ENCODE data around the gene SYT17. TPM values are rescaled to one million over a fixed set of nuclear protein-coding genes. Genes with fewer than 3 reads are reported as not detected.

Gene SYT17
- total RNA-seq, 4 donors from 2014 or later: 0.29 to 4.4 (median 2.2) TPM

DNA sequence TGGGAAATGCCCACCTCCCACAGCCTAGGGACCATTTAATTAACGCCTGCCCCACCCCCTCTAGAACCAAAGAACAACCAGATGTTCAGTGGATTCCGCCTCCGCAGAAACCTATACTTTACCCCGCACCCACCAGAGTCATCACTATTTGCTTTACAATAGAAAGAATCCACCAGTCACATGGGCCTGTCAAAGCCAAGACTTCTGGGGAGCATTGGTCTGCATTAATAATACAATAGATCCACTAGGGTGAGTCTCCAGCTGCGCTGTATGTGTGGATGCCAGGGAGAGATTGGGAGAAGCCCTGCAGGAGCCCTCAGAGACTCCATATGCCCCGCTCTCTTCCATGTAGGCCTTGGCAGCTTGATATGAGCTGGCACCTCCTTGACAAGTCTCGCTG is 148.8 kb downstream of the SYT17 start:
- intact Hi-C loops (cut with DNase I; ENCODE audit: low total_unique reads): no loop called here
- no peaks in the 10 kb centered on the region for H3K36me3 ChIP-seq
- no peaks in the 10 kb centered on the region for H3K4me1 ChIP-seq
- no peak overlapping the region for H3K27ac ChIP-seq
- DNase-seq: no peak
- H3K9me3 ChIP-seq: no peaks in the 10 kb centered on the region
- no peak overlapping the region for H3K4me3 ChIP-seq
- no peak for TF ChIP-seq CTCF (IDR thresholded peaks at IDR 0.05)
- no peak for TF ChIP-seq POLR2A (IDR thresholded peaks at IDR 0.05)
- H3K27me3 ChIP-seq: no peaks in the 10 kb centered on the region

Other genes with a start within 250 kb of the SYT17 start
- gene SMG1, start 241.8 kb upstream of the SYT17 start, total RNA-seq: 100 to 1,000 TPM in 2 of 4 donors, 10 to 100 TPM in 2; 55.3 to 142 (median 88.9) TPM
- 1 to 10 TPM in 2 of 4 donors, not detected in 2; 1.7 to 1.8 TPM for gene TMC7, start 184.3 kb upstream of the SYT17 start, total RNA-seq
- 10 to 100 TPM in 3 of 4 donors, 1 to 10 TPM in 1; 9.7 to 40.2 (median 27.3) TPM for gene COQ7, start 100.6 kb upstream of the SYT17 start, total RNA-seq
- gene ITPRIPL2, start 54.3 kb upstream of the SYT17 start, total RNA-seq: 10 to 100 TPM; 17.9 to 74.1 (median 43.7) TPM
- not detected for gene CLEC19A, start 117.5 kb downstream of the SYT17 start, total RNA-seq
- gene TMC5, start 249.6 kb downstream of the SYT17 start, total RNA-seq: 1 to 10 TPM in 1 of 4 donors, under 1 TPM in 1, not detected in 2; under 0.01 to 2.7 TPM